Activated gamma-delta T cell (primary cell): Measurements from ENCODE around the gene TAPBP.
"Not testable (repeated sequence)": the region's sequence is repeated elsewhere in the genome, so short reads cannot be mapped to it uniquely, and the experiment has no call there.

Experiments used
- DNase-seq: peaks from one replicate; lab custom pipeline; 2025; lab: John Stamatoyannopoulos, UW

TAPBP gene

GRCh38 chr6:33276581-33276863 lies 37.4 kb downstream of the TAPBP start:
- no peak for DNase-seq

- not testable (repeated sequence) for DNase-seq
These were observed 37.9 kb downstream of the TAPBP start for GRCh38 chr6:33275795-33276580.

- no peak for DNase-seq
These were observed 39.7 kb downstream of the TAPBP start for GRCh38 chr6:33273924-33274902.

- no peak for DNase-seq
These were observed 40.6 kb downstream of the TAPBP start for GRCh38 chr6:33273129-33273923.

- DNase-seq, result no peak
These were observed 41.4 kb downstream of the TAPBP start for GRCh38 chr6:33272275-33273128.

- peak; percentile 75 for DNase-seq
These were observed 42.2 kb downstream of the TAPBP start, which contains the start of the genes RPS18 and VPS52 for GRCh38 chr6:33271468-33272274. Gene RPS18, plus strand, starts transcription at chr6:33272075. Its CDS starts 45 bp downstream, at chr6:33272120. Gene VPS52, minus strand, starts transcription at chr6:33271876. Its CDS starts 201 bp downstream, at chr6:33271675.

GRCh38 chr6:33271117-33271467 lies 42.8 kb downstream of the TAPBP start:
- no peak for DNase-seq

GRCh38 chr6:33264015-33264414 lies 49.9 kb downstream of the TAPBP start:
- no peak for DNase-seq

- not testable (repeated sequence) for DNase-seq
These were observed 51.4 kb downstream of the TAPBP start for GRCh38 chr6:33262490-33262889.

- DNase-seq, result no peak
These were observed 54.8 kb downstream of the TAPBP start for GRCh38 chr6:33259032-33259431.

- no peak for DNase-seq
These were observed 59.3 kb downstream of the TAPBP start for GRCh38 chr6:33254591-33254990.

GRCh38 chr6:33252759-33253158 lies 61.1 kb downstream of the TAPBP start:
- no peak for DNase-seq

GRCh38 chr6:33251395-33252012 lies 62.4 kb downstream of the TAPBP start:
- DNase-seq, result no peak

GRCh38 chr6:33250731-33251130 lies 63.1 kb downstream of the TAPBP start:
- no peak for DNase-seq

- DNase-seq, result no peak
These were observed 63.9 kb downstream of the TAPBP start for GRCh38 chr6:33249732-33250630.
